Measurements from ENCODE around the gene UROS.

Gene UROS

DNA sequence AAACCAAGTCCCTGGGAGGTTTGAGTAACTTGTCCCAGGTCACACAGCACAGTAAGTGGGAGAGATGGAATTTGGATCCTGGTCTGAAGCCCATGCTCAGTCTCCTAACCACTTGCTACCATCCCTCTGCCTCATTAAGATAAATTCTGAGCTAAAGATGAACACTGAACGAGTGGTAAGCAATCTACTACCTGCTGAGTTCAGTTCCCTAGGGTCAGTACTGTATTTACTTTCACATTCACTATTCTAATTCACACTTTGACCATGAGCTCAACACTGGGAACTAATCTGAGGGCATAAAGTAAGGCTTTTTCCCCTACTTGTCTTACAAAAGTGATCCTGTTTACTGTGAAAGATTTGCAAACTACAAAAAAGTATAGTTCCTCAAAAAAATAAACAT lies 2.4 kb downstream of the UROS start:
- H3K4me3 ChIP-seq (replicated peaks; ENCODE audit: low read depth, low read length), result no peak overlapping the region
- DNase-seq (ENCODE audit: extremely low read depth, low read depth), result no peak
- TF ChIP-seq, protein P1, sequence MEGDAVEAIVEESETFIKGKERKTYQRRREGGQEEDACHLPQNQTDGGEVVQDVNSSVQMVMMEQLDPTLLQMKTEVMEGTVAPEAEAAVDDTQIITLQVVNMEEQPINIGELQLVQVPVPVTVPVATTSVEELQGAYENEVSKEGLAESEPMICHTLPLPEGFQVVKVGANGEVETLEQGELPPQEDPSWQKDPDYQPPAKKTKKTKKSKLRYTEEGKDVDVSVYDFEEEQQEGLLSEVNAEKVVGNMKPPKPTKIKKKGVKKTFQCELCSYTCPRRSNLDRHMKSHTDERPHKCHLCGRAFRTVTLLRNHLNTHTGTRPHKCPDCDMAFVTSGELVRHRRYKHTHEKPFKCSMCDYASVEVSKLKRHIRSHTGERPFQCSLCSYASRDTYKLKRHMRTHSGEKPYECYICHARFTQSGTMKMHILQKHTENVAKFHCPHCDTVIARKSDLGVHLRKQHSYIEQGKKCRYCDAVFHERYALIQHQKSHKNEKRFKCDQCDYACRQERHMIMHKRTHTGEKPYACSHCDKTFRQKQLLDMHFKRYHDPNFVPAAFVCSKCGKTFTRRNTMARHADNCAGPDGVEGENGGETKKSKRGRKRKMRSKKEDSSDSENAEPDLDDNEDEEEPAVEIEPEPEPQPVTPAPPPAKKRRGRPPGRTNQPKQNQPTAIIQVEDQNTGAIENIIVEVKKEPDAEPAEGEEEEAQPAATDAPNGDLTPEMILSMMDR (IDR thresholded peaks at IDR 0.05; ENCODE audit: low read depth, low read length, missing control alignments), result no peak

DNA sequence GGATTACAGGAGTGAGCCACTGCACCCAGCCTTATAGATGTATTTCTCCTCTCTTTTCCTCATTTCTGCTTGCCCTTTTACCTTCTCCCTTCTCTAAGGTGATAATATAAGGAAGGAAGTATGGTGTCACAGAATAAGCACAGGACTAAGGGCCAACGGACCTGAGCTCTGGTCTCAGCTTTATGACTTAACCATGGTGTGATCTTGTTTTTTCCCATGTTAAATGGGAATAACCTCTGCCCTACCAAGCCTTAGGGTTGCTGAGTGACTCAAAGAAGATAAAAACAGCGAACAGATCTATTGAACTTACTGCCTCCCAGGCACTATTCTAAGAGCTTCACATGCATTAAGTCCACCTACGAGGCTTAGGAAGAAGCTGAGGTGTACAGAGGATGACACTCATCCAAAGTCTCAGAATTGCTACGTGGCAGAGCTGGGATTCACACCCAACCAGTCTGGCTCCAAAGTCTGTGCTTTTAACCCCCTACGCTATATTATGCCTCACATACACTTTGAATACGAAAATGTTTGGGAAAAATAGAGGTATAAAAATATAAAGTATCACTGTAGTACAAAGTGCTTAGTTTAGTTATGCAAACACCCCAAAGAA lies 5.6 kb downstream of the UROS start:
- TF ChIP-seq, protein P1 (IDR thresholded peaks at IDR 0.05; ENCODE audit: low read depth, low read length, missing control alignments), result no peak
- DNase-seq (ENCODE audit: extremely low read depth, low read depth), result no peak
- H3K4me3 ChIP-seq (replicated peaks; ENCODE audit: low read depth, low read length), result no peak overlapping the region

DNA sequence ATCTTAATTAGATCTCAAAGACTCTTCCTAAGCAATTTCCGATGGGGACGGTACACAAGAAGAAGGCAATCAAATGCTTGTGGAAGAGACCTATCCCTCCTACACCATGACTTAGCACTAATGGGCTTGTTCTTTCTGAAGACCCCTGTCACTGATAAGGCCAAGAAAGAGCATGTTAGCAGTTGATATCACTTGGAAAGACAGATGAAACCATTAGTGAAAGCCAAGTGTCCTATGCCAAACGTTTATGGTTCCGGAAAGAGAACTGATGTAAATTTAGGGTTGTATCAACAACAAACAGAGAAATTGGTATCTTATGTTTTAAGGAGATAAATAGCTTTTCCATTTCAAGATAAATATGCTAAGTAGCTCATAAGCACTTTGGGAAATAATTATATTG lies 6.5 kb downstream of the UROS start:
- DNase-seq (ENCODE audit: extremely low read depth, low read depth), result no peak
- TF ChIP-seq, protein P1 (IDR thresholded peaks at IDR 0.05; ENCODE audit: low read depth, low read length, missing control alignments), result no peak
- no peak overlapping the region for H3K4me3 ChIP-seq (replicated peaks; ENCODE audit: low read depth, low read length)

DNA sequence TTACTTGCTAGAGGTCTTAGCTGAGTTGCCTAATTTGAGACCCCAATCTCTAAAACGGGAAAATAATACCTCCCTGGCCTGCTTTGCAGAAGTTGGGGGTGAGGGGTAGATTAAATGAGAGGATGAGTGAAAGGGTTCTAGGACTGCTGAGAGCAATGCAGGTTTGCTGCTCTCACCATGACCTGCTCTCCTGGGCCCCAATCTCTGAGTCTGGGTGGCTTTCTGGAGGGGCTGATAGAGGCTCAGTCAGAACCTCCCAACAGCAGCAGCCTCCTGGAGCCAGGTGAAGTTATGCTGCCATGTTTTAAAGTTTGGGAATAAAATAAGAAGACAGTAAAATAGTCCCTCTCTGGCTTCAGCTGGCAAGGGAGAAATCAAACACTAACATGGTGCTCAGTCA lies 7.3 kb downstream of the UROS start:
- DNase-seq (ENCODE audit: extremely low read depth, low read depth), result no peak
- TF ChIP-seq, protein P1 (IDR thresholded peaks at IDR 0.05; ENCODE audit: low read depth, low read length, missing control alignments), result no peak
- H3K4me3 ChIP-seq (replicated peaks; ENCODE audit: low read depth, low read length), result no peak overlapping the region

DNA sequence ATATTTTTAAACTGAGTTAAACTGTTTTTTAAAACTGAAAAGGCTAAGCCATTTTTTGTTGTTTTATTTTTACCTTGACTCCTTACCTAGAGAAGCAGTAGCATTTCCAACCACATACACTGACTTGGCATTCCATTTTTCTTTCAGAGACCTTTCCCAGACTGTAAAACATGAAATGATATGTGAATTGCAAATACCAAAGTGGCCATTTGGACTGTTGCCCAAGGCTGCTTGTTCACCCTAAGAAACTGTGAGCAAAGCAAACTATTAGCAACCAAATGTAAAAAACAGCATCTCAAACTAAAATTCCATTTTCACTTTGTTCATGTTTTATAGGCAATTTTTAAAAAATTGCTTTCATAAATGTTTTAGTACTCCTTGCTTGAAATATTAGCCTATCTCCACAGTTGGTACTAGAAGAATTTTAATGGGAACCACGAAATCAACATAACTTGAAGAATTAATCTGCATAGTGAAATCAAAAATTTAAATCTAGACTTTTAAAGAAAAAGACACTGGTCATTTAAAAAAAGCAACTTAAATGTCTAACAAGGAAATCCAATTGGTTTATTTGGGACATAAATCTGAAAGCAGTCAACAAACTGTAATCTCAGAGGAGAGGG lies 10.8 kb downstream of the UROS start:
- TF ChIP-seq, protein P1 (IDR thresholded peaks at IDR 0.05; ENCODE audit: low read depth, low read length, missing control alignments), result no peak
- peak; percentile 5 for DNase-seq (ENCODE audit: extremely low read depth, low read depth)
- no peak overlapping the region for H3K4me3 ChIP-seq (replicated peaks; ENCODE audit: low read depth, low read length)

DNA sequence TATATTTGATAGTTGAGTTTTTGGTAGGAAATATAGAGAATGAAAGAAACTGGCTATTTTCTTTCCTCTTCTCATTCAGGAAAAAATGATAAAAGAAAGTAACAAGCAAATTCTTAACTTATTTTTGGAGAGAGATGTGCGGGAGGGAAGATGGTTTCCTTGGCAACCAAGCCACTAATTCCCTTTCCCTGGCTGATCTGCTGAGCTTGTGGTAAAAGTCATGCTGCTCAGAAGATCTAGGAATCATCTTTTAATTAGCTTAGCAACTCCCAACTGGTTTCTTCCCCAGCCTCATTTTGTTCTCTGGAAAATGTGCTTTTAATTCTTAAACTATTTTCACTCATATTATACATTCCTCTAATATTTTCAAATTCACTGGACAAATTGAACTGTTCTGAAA lies 11.8 kb downstream of the UROS start:
- no peak for DNase-seq (ENCODE audit: extremely low read depth, low read depth)
- H3K4me3 ChIP-seq (replicated peaks; ENCODE audit: low read depth, low read length), result no peak overlapping the region
- TF ChIP-seq, protein P1 (IDR thresholded peaks at IDR 0.05; ENCODE audit: low read depth, low read length, missing control alignments), result no peak

Measured in HFF-Myc (cell line).